ENCODE results near the gene PCDH18.

PCDH18 gene

DNA sequence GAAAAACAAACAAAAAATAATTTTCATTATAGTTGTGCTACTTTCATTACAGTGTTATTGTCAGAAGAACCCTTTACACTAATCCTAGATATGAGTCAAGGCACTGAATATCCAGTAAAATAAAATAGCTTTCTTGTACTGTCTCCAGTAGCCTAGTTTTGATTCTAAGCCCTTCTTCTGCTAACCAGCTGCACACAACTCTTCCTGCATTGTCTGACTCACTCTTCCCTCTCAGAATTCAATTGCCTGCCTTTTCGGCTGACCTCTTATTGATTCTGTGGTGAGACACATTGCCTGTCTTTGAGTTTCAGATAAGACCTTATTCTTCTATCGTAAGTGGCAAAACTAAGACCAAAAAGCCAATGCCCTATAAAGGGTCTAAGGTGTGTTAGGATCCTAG, 26.7 kb upstream of the PCDH18 start:
- no peak overlapping the region for H3K27ac ChIP-seq
- DNase-seq (ENCODE audit: low spot score) = no peak
- POLR2A ChIA-PET (ENCODE audit: low non-redundant PET) = no interaction called here
- TF ChIP-seq, protein P1, sequence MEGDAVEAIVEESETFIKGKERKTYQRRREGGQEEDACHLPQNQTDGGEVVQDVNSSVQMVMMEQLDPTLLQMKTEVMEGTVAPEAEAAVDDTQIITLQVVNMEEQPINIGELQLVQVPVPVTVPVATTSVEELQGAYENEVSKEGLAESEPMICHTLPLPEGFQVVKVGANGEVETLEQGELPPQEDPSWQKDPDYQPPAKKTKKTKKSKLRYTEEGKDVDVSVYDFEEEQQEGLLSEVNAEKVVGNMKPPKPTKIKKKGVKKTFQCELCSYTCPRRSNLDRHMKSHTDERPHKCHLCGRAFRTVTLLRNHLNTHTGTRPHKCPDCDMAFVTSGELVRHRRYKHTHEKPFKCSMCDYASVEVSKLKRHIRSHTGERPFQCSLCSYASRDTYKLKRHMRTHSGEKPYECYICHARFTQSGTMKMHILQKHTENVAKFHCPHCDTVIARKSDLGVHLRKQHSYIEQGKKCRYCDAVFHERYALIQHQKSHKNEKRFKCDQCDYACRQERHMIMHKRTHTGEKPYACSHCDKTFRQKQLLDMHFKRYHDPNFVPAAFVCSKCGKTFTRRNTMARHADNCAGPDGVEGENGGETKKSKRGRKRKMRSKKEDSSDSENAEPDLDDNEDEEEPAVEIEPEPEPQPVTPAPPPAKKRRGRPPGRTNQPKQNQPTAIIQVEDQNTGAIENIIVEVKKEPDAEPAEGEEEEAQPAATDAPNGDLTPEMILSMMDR (conservative IDR thresholded peaks at IDR 0.05; ENCODE audit: low read depth) = no peak
- CTCF ChIA-PET = no interaction called here

DNA sequence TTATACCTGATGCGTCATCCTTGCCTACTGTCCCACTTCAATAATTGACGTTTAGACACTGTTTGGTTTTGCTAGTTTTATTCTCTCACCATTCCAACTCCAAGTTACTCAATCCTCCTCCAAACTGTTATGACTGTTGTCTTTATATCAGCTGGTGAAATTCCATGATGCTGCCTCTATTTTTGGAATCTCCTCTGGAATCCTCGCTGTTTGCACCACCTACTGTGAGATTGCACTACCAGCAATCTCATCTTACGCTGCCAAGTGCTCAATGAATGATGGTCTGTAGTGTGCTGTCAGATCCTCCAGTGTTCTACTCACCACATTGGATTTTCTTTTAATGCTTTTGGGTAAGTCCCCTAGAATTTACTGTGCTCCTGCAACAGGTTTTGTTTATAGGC, 13.2 kb upstream of the PCDH18 start:
- ChIA-PET CTCF (no interaction called here), POLR2A (ENCODE audit: low non-redundant PET) (no interaction called here)
- TF ChIP-seq, protein P1 (conservative IDR thresholded peaks at IDR 0.05; ENCODE audit: low read depth) = no peak

DNA sequence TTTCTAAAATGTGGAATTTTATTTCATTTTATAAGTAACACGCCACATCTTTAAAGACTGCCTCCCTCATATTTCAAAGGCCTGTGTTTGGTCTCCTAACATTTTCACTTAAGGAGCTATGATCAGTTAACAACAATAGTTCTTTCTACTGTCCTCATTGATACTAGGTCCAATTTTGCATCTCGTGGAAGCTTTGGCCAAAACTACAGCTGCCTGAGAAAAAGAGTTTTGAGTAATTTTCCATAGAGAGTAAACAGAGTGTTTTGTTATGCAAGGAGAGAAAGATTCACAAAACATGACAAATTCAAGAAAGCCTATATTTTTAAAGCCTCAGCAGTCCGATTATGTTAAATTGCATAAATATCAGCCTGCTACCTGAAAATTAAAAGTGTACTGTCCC, 11.4 kb upstream of the PCDH18 start:
- POLR2A ChIA-PET (ENCODE audit: low non-redundant PET) = no interaction called here
- TF ChIP-seq, protein P1 (conservative IDR thresholded peaks at IDR 0.05; ENCODE audit: low read depth) = no peak
- DNase-seq (ENCODE audit: low spot score) = no peak
- CTCF ChIA-PET = no interaction called here
- H3K27ac ChIP-seq = no peak overlapping the region

More for the DNA sequence above, 13.2 kb upstream of the PCDH18 start:
- no peak overlapping the region for H3K27ac ChIP-seq
- DNase-seq (ENCODE audit: low spot score) = no peak

DNA sequence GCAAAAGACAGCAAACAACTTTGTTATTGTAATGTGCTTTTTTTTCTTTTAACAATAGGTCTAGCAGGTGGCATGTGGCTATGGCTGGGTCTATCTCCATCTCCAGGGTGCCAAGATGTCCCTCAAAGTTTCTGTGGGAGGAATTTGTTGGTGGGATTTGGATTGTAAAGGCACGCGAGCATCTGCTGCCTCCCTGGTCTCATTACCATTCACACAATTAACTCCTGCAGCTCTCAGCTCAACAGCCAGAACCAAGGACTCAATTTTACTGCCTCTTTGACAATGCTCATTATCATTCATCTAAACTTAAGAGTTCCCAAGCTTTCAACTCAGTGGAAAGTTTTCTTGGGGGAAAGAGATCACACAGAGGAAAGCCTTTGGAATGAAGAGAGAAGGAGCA, 10.9 kb upstream of the PCDH18 start:
- TF ChIP-seq, protein P1 (conservative IDR thresholded peaks at IDR 0.05; ENCODE audit: low read depth) = no peak
- POLR2A ChIA-PET (ENCODE audit: low non-redundant PET) = no interaction called here
- CTCF ChIA-PET = no interaction called here
- no peak overlapping the region for H3K27ac ChIP-seq
- no peak for DNase-seq (ENCODE audit: low spot score)

DNA sequence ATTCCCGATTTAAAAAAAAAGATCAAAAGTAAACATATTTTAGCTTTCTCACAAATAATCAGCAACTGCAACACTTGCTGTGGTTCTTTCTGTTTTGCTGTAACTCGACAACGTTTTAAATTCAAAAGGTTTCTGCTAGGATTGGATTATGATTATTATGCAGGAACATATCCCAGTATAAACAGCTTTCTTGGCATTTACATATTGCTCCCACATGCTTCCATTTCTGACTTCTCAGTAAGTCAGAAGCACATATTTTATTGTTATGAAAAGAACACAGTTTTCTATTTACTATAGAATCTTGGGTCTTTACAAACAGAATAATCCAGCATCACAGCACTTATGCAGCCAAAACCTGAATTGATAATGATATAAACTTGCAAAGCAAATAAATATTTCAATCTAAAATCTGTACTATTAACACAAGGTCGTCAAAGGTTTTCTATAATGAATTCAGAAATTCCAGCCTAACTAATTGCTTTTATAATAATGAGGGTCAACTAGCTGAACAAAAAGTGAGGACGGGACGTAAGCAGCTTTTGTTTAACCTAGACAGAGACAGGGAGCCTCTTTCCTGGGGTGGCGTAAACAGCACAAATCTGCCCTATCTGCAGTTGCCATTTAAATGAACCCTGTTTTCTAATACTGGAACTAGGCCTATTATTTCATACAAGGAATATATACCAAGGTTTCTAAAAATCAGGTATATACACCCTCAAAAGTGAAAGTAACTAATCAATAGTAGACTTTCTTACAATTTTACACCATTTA, 9.8 kb upstream of the PCDH18 start:
- CTCF ChIA-PET = no interaction called here
- POLR2A ChIA-PET (ENCODE audit: low non-redundant PET) = no interaction called here
- DNase-seq (ENCODE audit: low spot score) = no peak
- H3K27ac ChIP-seq = no peak overlapping the region
- TF ChIP-seq, protein P1 (conservative IDR thresholded peaks at IDR 0.05; ENCODE audit: low read depth) = no peak

DNA sequence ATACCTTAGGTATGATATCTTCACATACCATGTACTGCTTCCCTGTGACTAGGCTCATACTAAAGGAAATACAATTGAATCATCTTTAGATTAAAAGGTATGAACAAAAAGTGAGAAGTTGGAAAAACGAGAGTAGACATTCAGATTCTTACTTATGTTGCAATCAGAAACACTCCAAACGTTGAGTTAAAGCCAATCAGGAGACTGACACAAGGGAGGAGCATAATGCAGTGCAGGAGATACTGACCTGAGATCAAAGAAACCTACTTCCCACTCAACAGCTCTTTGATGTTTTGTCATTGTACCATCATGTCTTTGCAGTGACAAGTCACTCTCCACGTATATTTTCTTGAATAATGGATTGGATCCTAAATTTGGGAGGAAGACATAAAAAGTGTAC, 8.9 kb upstream of the PCDH18 start:
- no peak overlapping the region for H3K27ac ChIP-seq
- CTCF ChIA-PET = no interaction called here
- POLR2A ChIA-PET (ENCODE audit: low non-redundant PET) = no interaction called here
- no peak for DNase-seq (ENCODE audit: low spot score)
- TF ChIP-seq, protein P1 (conservative IDR thresholded peaks at IDR 0.05; ENCODE audit: low read depth) = no peak

Data from RWPE1 (cell line).